IMR-90 (cell line): ENCODE results near the gene LZTS3. TPM values are rescaled to one million over a fixed set of nuclear protein-coding genes. Genes with fewer than 3 reads are reported as not detected.
A peak's percentile ranks its signal among the peaks of the same experiment; 100 is the strongest.

Experiments used
- ATAC-seq: fragments of 200-7000 bp; cut with Tn5 transposase; 2 replicates; pipeline ENCODE4 v1.9.1; 2020; ENCODE audit warnings: low read depth, mild to moderate bottlenecking, moderate library complexity
- BruUV-seq: library from RNA; stranded (reverse); fragments of 400-500 nt; replicated peaks from 2 replicates; lab custom pipeline; 2021; lab: Mats Ljungman, UMichigan
- CTCF ChIA-PET: fragments of 300-600 bp; formaldehyde crosslinking; extraction: SDS; loops from one replicate; lab custom pipeline; 2021; ENCODE audit warnings: antibody characterized with exemption; lab: Yijun Ruan, JAX
- POLR2A ChIA-PET: fragments of 300-600 bp; sonication (Branson Sonifier 250); formaldehyde crosslinking; loops from one replicate; lab custom pipeline; 2022; ENCODE audit warnings: antibody characterized with exemption; ENCODE audit not compliant: unreplicated experiment; lab: Charles Lee
- DNase-seq: peaks from one replicate; pipeline ENCODE4 v3.0.0; 2013
- H2AFZ ChIP-seq: replicated peaks from 2 replicates; pipeline ENCODE3; 2013; ENCODE audit warnings: low read length, mild to moderate bottlenecking; ENCODE audit not compliant: poor library complexity
- H2AK5ac ChIP-seq: 2 replicates; pipeline ENCODE4 v1.6.1; 2013; ENCODE audit warnings: low read depth, low read length, inconsistent platforms
- H2AK9ac ChIP-seq: replicated peaks from 2 replicates; pipeline ENCODE3; 2013; ENCODE audit warnings: mild to moderate bottlenecking, low read depth, low read length, moderate library complexity; ENCODE audit not compliant: poor library complexity
- H2BK120ac ChIP-seq: 2 replicates; pipeline ENCODE4 v1.6.1; 2013; ENCODE audit warnings: low read depth, low read length, inconsistent platforms
- H2BK15ac ChIP-seq: 3 replicates; pipeline ENCODE4 v1.6.1; 2013; ENCODE audit warnings: low read depth, low read length, inconsistent platforms
- H2BK20ac ChIP-seq: 2 replicates; pipeline ENCODE4 v1.6.1; 2013; ENCODE audit warnings: low read depth, mild to moderate bottlenecking, inconsistent platforms, low read length, moderate library complexity
- H2BK5ac ChIP-seq: 2 replicates; pipeline ENCODE4 v1.6.1; 2013; ENCODE audit warnings: mild to moderate bottlenecking, low read depth, low read length, inconsistent platforms; ENCODE audit not compliant: poor library complexity, severe bottlenecking
- H3K14ac ChIP-seq: replicated peaks from 2 replicates; pipeline ENCODE4 v1.6.1; 2013; ENCODE audit warnings: low read depth, low read length, inconsistent platforms
- H3K18ac ChIP-seq: 2 replicates; pipeline ENCODE4 v1.6.1; 2013; ENCODE audit warnings: low read depth, low read length, control low read depth
- H3K23ac ChIP-seq: 2 replicates; pipeline ENCODE4 v1.6.1; 2013; ENCODE audit warnings: low read depth, low read length, inconsistent platforms
- H3K27ac ChIP-seq: 2 replicates; pipeline ENCODE4 v1.5.1; 2013; ENCODE audit warnings: mild to moderate bottlenecking, control low read depth, low read length; ENCODE audit not compliant: insufficient read depth
- H3K27me3 ChIP-seq: 2 replicates; pipeline ENCODE4 v1.6.1; 2013; ENCODE audit warnings: low read length; ENCODE audit not compliant: control insufficient read depth, insufficient read depth
- H3K36me3 ChIP-seq: 2 replicates; pipeline ENCODE4 v1.6.1; 2013; ENCODE audit warnings: low read length, mixed read lengths; ENCODE audit not compliant: control insufficient read depth, insufficient read depth
- H3K4ac ChIP-seq: 2 replicates; pipeline ENCODE4 v1.6.1; 2013; ENCODE audit warnings: low read depth, low read length, inconsistent platforms
- H3K4me1 ChIP-seq: 2 replicates; pipeline ENCODE4 v1.6.1; 2013; ENCODE audit warnings: low read length, mixed read lengths; ENCODE audit not compliant: control insufficient read depth, insufficient read depth
- H3K4me2 ChIP-seq: 2 replicates; pipeline ENCODE4 v1.6.1; 2013; ENCODE audit warnings: low read depth, mild to moderate bottlenecking, control low read depth, low read length, moderate library complexity
- H3K4me3 ChIP-seq: 2 replicates; pipeline ENCODE4 v1.5.1; 2013; ENCODE audit warnings: low read depth, mild to moderate bottlenecking, control low read depth, low read length, moderate library complexity; ENCODE audit not compliant: insufficient read depth
- H3K56ac ChIP-seq: 2 replicates; pipeline ENCODE4 v1.6.1; 2013; ENCODE audit warnings: low read length, inconsistent platforms; ENCODE audit not compliant: insufficient read depth; ENCODE audit errors: extremely low read depth
- H3K79me1 ChIP-seq, 2 experiments: 2 replicates each; pipeline ENCODE4 v1.6.1; 2013; ENCODE audit warnings: low read length in 2 of 2, inconsistent platforms in 1 of 2, low read depth in 1 of 2
- H3K9ac ChIP-seq: 2 replicates; pipeline ENCODE4 v1.6.1; 2013; ENCODE audit warnings: low read depth, low read length, control low read depth
- H3K9me1 ChIP-seq: 2 replicates; pipeline ENCODE4 v1.6.1; 2013; ENCODE audit warnings: low read length, inconsistent platforms; ENCODE audit not compliant: insufficient read depth
- H3K9me3 ChIP-seq: 2 replicates; pipeline ENCODE4 v1.6.1; 2013; ENCODE audit warnings: low read length; ENCODE audit not compliant: control insufficient read depth, insufficient read depth
- H4K20me1 ChIP-seq: 2 replicates; pipeline ENCODE4 v1.6.1; 2013; ENCODE audit warnings: low read length, inconsistent platforms; ENCODE audit not compliant: insufficient read depth
- H4K5ac ChIP-seq: 2 replicates; pipeline ENCODE4 v1.6.1; 2013; ENCODE audit warnings: mild to moderate bottlenecking, low read depth, low read length, control low read depth
- H4K8ac ChIP-seq, 2 experiments: 2 replicates each; pipeline ENCODE4 v1.6.1; 2013; ENCODE audit warnings: low read depth in 2 of 2, low read length in 2 of 2, control low read depth in 1 of 2, inconsistent platforms in 1 of 2
- H4K91ac ChIP-seq: 2 replicates; pipeline ENCODE4 v1.6.1; 2013; ENCODE audit warnings: low read depth, low read length, inconsistent platforms; ENCODE audit not compliant: insufficient read depth
- BHLHE40 ChIP-seq: fragments of 150-350 bp; IDR thresholded peaks from 2 replicates; pipeline ENCODE4 v1.6.1; 2016; ENCODE audit warnings: mild to moderate bottlenecking, low read depth, low read length
- CEBPB ChIP-seq: IDR thresholded peaks from 2 replicates; pipeline ENCODE4 v1.6.1; 2012; ENCODE audit warnings: low read depth, low read length, improper control_type of control experiment
- CHD1 ChIP-seq: IDR thresholded peaks from 2 replicates; pipeline ENCODE4 v1.6.1; 2012; ENCODE audit warnings: low read depth, low read length, improper control_type of control experiment
- MXI1 ChIP-seq: IDR thresholded peaks from 2 replicates; pipeline ENCODE4 v1.6.1; 2012; ENCODE audit warnings: low read depth, mild to moderate bottlenecking, low read length, moderate library complexity, borderline replicate concordance
- RFX5 ChIP-seq: IDR thresholded peaks from 2 replicates; pipeline ENCODE4 v1.8.0; 2012; ENCODE audit warnings: low read depth, mild to moderate bottlenecking, low read length, moderate library complexity
- SMC3 ChIP-seq: fragments of 150-350 bp; IDR thresholded peaks from 2 replicates; pipeline ENCODE4 v1.6.1; 2016; ENCODE audit warnings: low read depth, mild to moderate bottlenecking, antibody characterized with exemption, low read length, moderate library complexity
- USF2 ChIP-seq: fragments of 150-350 bp; IDR thresholded peaks from 2 replicates; pipeline ENCODE4 v1.6.1; 2017; ENCODE audit warnings: mild to moderate bottlenecking, antibody characterized with exemption, low read length, low read depth
- WGBS, 2 experiments: methylation state at CpG; one replicate each; pipeline versions ENCODE4 v1.1.5 to v1.1.7; 2013; ENCODE audit warnings: missing lambda C conversion rate in 2 of 2; ENCODE audit not compliant: insufficient read length in 1 of 2; ENCODE audit errors: extremely low coverage in 2 of 2; 5-methylcytosine and 5-hydroxymethylcytosine counted together
- dilution Hi-C: fragments of 300-500 bp; cut with HindIII; formaldehyde crosslinking; loops from one replicate; pipeline ENCODE4 v1.14.3; 2018; ENCODE audit warnings: low sequenced_read_pairs; ENCODE audit not compliant: unreplicated experiment
- in situ Hi-C: fragments of 300-500 bp; cut with MboI; formaldehyde crosslinking; loops from 3 replicates; pipeline ENCODE4 v1.14.3; 2019; ENCODE audit warnings: low sequenced_read_pairs, inconsistent platforms, mixed read lengths
- intact Hi-C: fragments of 100-400 bp; cut with micrococcal nuclease; formaldehyde crosslinking; loops from 2 replicates; pipeline ENCODE4 v1.10.0; 2022
- polyA plus RNA-seq, 3 experiments: library from polyadenylated mRNA; depleted of rRNA; stranded (reverse); fragments of >200 nt; gene quantifications; 2 replicates each; pipeline ENCODE4 v1.2.3, GENCODE V29; 2012; ENCODE audit warnings: low replicate concordance in 1 of 3
- total RNA-seq: library from RNA; depleted of rRNA; stranded (reverse); fragments of >200 nt; gene quantifications from 2 replicates; pipeline ENCODE4 v1.2.3, GENCODE V29; 2012

The LZTS3 gene
- total and polyA plus RNA-seq, 2 of the 4 experiments (the other 2 are of a cell fraction) = 1.4 to 3.2 TPM

GRCh38 chr20:3123542-3123941 lies 49.8 kb downstream of the LZTS3 start:
- Histone ChIP-seq H2AK9ac (no peak overlapping the region), H3K56ac (no peak overlapping the region), H4K8ac (no peak overlapping the region), H3K14ac (no peak overlapping the region), H2AK5ac (no peak overlapping the region), H3K23ac (no peak overlapping the region), H2BK5ac (no peak overlapping the region), H3K18ac (no peak overlapping the region), H4K5ac (no peak overlapping the region), H3K9me1 (peaks cover 7% of the 10 kb centered on the region), H4K20me1 (peaks cover 3% of the 10 kb centered on the region; the same call in 1 of the 2 replicates), H3K27me3 (no peaks in the 10 kb centered on the region), H3K4ac (peak overlapping the region; percentile 16; the same call in 1 of the 2 replicates), H3K27ac (no peak overlapping the region), H4K91ac (no peak overlapping the region), H2BK120ac (no peak overlapping the region), H3K4me2 (no peak overlapping the region), H2BK15ac (no peak overlapping the region), H2AFZ (no peak overlapping the region), H3K79me1 (peaks cover 20 to 26% of the 10 kb centered on the region in 2 experiments), H3K9ac (no peak overlapping the region), H3K4me1 (no peaks in the 10 kb centered on the region), H2BK20ac (no peak overlapping the region), H3K4me3 (no peak overlapping the region), H3K9me3 (no peaks in the 10 kb centered on the region), H3K36me3 (peaks cover 19% of the 10 kb centered on the region)
- CTCF ChIA-PET = no interaction called here
- ATAC-seq (no peak), DNase-seq (no peak)
- in situ Hi-C loops (no loop called here), intact Hi-C loops (no loop called here), dilution Hi-C loops (no loop called here)
- WGBS, 2 experiments = no CpG with 5 or more reads among the region's 1 CpG
- TF ChIP-seq USF2 (no peak), CHD1 (no peak), RFX5 (no peak), CEBPB (no peak), BHLHE40 (no peak), MXI1 (no peak), SMC3 (no peak)
- BruUV-seq = no TSS peak
- POLR2A ChIA-PET = no interaction called here
